ENCODE data around the gene EFHD1.
"Not testable (repeated sequence)": the region's sequence is repeated elsewhere in the genome, so short reads cannot be mapped to it uniquely, and the experiment has no call there.

Gene EFHD1

GRCh38 chr2:232687382-232688160, 54.2 kb downstream of the EFHD1 start:
- in situ Hi-C loops (cut with MboI; ENCODE audit: low sequenced_read_pairs), result no loop called here

DNA sequence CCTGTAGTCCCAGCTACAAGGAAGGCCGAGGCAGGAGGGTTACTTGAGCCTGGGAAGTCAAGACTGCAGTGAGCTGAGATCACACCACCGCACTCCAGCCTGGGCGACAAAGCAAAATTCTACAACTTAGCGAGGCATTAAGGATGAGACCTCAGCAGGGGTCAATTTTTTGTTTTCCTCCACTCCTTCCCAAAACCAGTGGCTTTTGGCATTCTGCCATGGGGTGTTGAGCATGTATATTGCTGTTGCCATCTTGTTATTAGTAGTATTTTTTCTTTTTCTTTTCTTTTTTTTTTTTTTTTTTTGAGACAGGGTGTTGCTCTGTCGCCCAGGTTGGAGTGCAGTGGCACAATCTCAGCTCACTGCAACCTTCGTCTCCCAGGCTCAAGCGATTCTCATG, 54.8 kb downstream of the EFHD1 start:
- in situ Hi-C loops (cut with MboI; ENCODE audit: low sequenced_read_pairs), result no loop called here

DNA sequence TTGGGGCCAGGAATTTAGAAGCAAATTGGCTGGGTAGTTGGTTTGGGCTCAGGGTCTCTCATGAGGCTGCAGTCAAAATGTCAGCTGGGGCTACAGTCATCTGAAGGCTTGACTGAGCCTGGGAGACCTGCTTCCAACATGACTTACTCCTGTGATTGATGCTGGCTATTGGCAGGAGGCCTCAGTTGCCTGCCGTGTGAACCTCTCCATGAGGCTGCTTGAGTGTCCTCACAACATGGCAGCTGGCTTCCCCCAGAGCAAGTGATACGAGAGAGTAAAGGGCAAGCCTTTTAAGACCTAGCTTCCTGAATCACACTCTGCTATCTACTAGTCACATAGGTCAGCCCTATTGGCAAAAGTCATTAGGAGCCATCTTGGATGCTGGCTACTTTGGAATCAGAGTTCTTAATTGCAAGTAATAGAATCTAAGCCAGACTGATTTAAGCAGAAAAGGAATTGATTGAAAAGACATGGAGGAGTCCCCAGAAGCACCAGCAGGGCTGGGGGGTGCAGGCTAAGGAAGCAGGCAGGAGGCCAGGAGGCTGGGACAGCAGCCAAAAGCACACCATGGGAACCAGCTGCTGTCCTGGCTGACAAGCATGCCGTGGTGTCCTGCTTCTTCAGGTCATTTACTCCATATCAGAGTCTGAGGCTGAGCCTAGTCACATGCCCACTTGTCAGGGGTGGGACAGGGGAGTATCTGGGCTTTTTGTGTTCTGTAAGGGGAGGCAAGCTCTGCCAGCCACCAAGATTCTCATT, 55.9 kb downstream of the EFHD1 start:
- in situ Hi-C loops (cut with MboI; ENCODE audit: low sequenced_read_pairs), result no loop called here

- in situ Hi-C loops (cut with MboI; ENCODE audit: low sequenced_read_pairs), result not testable (repeated sequence)
Observed at GRCh38 chr2:232691117-232691516, 57.7 kb downstream of the EFHD1 start.

- in situ Hi-C loops (cut with MboI; ENCODE audit: low sequenced_read_pairs), result no loop called here
Observed at GRCh38 chr2:232693344-232693743, 59.9 kb downstream of the EFHD1 start.

DNA sequence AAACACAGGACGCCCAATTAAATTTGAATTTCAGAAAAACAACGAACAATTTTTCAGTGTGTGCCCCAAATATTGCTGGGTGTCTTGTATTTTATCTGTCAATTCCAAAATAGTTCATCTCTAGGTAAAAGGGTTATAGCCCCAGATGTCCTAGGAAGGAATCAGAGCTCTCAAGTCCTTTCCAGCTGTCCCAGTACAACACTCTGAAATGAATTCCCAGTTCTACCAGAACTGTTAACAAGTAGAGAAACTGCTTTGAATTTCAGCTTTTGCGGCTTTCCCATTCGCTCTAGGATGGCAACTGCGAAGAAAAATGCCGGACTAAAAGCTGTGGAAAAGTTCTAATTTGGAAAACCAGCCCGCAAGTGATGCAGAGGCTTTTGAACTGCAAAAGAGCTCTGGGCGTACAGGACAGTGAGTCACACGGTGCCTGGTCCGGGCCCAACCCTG, 63.2 kb downstream of the EFHD1 start:
- in situ Hi-C loops (cut with MboI; ENCODE audit: low sequenced_read_pairs), result no loop called here

GRCh38 chr2:232697059-232697806, 63.8 kb downstream of the EFHD1 start, which contains the start of gene GIGYF2:
Gene GIGYF2, plus strand, starts transcription at chr2:232697331. Its CDS starts 37,867 bp downstream, at chr2:232735198.
- in situ Hi-C loops (cut with MboI; ENCODE audit: low sequenced_read_pairs), result no loop called here

- in situ Hi-C loops (cut with MboI; ENCODE audit: low sequenced_read_pairs), result no loop called here
Observed at GRCh38 chr2:232697807-232698110, 64.4 kb downstream of the EFHD1 start.

- in situ Hi-C loops (cut with MboI; ENCODE audit: low sequenced_read_pairs), result no loop called here
Observed at GRCh38 chr2:232698556-232699091, 65.2 kb downstream of the EFHD1 start.

GRCh38 chr2:232699110-232699509, 65.7 kb downstream of the EFHD1 start:
- in situ Hi-C loops (cut with MboI; ENCODE audit: low sequenced_read_pairs), result no loop called here

DNA sequence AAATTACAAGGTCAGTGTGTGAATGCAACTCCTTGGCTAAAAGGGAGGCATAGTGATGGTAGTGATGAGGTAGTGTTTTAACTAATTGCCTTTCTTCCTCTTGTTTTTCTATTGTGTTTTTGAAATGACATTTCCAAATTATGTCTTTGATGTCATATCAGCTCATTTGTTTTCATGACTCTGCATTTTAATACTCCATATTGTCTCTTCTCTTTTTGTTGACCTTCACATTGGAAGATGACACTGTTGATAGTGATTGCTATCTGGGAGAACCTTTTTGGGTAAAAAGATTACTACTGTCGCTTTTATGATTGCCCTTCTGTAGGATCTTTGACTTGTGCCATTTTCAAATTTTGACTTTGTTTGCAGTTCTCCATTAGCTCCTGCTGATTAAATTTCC, 66.8 kb downstream of the EFHD1 start:
- in situ Hi-C loops (cut with MboI; ENCODE audit: low sequenced_read_pairs), result no loop called here

GRCh38 chr2:232707076-232707475, 73.7 kb downstream of the EFHD1 start:
- in situ Hi-C loops (cut with MboI; ENCODE audit: low sequenced_read_pairs), result no loop called here

DNA sequence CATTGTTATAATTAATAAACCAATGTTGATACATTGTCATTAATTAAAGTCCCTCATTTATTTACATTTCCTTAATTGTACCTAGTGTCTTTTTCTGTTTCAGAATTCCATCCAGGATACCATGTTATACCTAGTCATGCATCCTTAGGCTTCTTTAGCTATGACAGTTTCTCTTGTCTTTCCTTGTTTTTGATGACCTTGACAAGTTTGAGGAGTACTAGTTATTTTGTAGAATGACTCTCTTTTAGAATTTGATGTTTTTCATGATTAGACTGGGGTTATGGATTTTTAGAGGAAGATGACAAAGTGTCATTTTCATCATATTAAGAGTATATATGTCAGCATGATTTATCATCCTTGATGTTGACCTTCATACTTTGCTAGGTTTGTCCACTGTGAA, 80.1 kb downstream of the EFHD1 start:
- in situ Hi-C loops (cut with MboI; ENCODE audit: low sequenced_read_pairs), result no loop called here

DNA sequence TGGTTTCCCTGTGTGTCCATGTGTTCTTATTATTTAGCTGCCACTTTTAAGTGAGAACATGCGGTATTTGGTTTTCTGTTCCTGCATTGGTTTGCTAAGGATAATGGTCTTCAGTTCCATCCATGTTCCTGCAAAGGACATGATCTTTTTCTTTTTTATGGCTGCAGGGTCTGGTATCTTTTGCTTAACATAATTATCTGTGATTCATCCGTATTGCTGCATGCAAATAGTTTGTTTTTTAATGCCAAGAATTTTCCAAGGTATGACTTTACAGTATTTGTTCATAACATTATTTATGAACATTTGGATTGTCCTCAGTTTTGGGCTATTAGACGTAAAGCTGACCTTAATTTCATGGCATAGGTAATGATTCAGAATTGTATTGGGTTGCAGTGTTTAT, 81.6 kb downstream of the EFHD1 start:
- in situ Hi-C loops (cut with MboI; ENCODE audit: low sequenced_read_pairs), result no loop called here

DNA sequence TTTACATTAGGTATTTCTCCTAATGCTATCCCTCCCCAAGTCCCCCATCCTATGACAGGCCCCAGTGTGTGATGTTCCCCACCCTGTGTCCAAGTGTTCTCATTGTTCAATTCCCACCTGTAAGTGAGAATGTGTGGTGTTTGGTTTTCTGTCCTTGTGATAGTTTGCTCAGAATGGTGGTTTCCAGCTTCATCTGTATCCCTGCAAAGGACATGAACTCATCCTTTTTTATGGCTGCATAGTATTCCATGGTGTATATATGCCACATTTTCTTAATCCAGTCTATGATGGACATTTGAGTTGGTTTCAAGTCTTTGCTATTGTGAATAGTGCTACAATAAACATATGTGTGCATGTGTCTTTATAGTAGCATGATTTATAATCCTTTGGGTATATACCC, 86.7 kb downstream of the EFHD1 start:
- in situ Hi-C loops (cut with MboI; ENCODE audit: low sequenced_read_pairs), result not testable (repeated sequence)

GRCh38 chr2:232721261-232721660, 87.9 kb downstream of the EFHD1 start:
- in situ Hi-C loops (cut with MboI; ENCODE audit: low sequenced_read_pairs), result no loop called here

GRCh38 chr2:232721882-232722281, 88.5 kb downstream of the EFHD1 start:
- in situ Hi-C loops (cut with MboI; ENCODE audit: low sequenced_read_pairs), result no loop called here

- in situ Hi-C loops (cut with MboI; ENCODE audit: low sequenced_read_pairs), result no loop called here
Observed at GRCh38 chr2:232723027-232723426, 89.6 kb downstream of the EFHD1 start.

DNA sequence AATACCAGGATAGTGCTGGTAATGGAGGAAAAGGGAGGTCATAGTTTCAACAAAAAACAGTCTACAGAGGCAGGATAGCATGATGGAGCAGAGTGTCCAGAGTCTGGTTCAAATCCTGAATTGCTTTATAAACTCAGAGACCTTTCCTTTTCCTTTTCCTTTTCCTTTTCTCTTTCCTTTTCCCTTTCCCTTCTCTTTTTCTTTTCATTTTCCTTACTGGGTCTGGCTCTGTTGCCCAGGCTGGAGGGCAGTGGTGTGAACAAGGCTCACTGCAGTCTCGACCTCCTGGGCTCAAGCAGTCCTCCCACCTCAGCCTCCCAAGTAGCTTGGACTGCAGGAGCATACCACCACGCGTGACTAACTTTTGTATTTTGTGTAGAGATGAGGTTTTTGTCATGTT, 95.4 kb downstream of the EFHD1 start:
- in situ Hi-C loops (cut with MboI; ENCODE audit: low sequenced_read_pairs), result no loop called here

GRCh38 chr2:232731470-232731869, 98.1 kb downstream of the EFHD1 start:
- in situ Hi-C loops (cut with MboI; ENCODE audit: low sequenced_read_pairs), result no loop called here
